BE2C (cell line): ENCODE measurements around the gene WWP2.
"Not testable (repeated sequence)": the region's sequence is repeated elsewhere in the genome, so short reads cannot be mapped to it uniquely, and the experiment has no call there.

Experiments
- DNase-seq: peaks from one replicate; pipeline ENCODE4 v3.0.0-alpha.2; 2020
- H3K27me3 ChIP-seq: fragments of 250-450 bp; sonication (Bioruptor Pico); 2 replicates; pipeline ENCODE4 v1.5.1; 2020; ENCODE audit warnings: mild to moderate bottlenecking
- H3K36me3 ChIP-seq: fragments of 250-450 bp; sonication (Bioruptor Pico); 2 replicates; pipeline ENCODE4 v1.5.1; 2020; ENCODE audit warnings: mild to moderate bottlenecking
- H3K4me1 ChIP-seq: fragments of 250-450 bp; sonication (Bioruptor Pico); 2 replicates; pipeline ENCODE4 v1.5.1; 2020
- H3K4me3 ChIP-seq: 2 replicates; pipeline ENCODE4 v1.5.1; 2011; ENCODE audit warnings: low read depth, low read length
- H3K9me3 ChIP-seq: fragments of 250-450 bp; sonication (Bioruptor Pico); 2 replicates; pipeline ENCODE4 v1.5.1; 2020
- CTCF ChIP-seq: IDR thresholded peaks from 2 replicates; pipeline ENCODE4 v1.5.1; 2012; ENCODE audit warnings: mild to moderate bottlenecking, low read depth, low read length

WWP2 gene

GRCh38 chr16:69727916-69728270 lies 34.2 kb upstream of the WWP2 start:
- Histone ChIP-seq H3K36me3 (no peaks in the 10 kb centered on the region), H3K27me3 (no peaks in the 10 kb centered on the region), H3K4me1 (peaks cover 12% of the 10 kb centered on the region), H3K4me3 (no peak overlapping the region), H3K9me3 (no peaks in the 10 kb centered on the region)
- no peak for DNase-seq
- no peak for TF ChIP-seq CTCF

- not testable (repeated sequence) for H3K27me3 ChIP-seq, DNase-seq, H3K9me3 ChIP-seq, H3K36me3 ChIP-seq, H3K4me3 ChIP-seq
- peaks cover 12% of the 10 kb centered on the region for H3K4me1 ChIP-seq
Measured at GRCh38 chr16:69729030-69729429, 33.1 kb upstream of the WWP2 start.

DNA sequence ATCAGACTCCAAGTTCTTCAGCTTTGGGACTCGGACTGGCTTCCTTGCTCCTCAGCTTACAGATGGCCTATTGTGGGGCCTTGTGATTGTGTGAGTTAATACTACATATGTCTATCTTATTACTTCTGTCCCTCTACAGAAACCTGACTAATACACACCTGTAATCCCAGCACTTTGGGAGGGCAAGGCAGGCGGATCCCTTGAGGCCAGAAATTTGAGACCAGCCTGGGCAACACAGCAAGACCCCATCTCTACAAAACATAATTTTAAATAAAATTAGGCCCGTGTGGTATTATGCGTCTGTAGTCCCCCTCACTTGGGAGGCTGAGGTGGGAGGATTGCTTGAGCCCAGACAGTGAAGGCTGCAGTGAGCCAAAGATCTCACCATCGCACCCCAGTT lies 30.9 kb upstream of the WWP2 start:
- peaks cover 12% of the 10 kb centered on the region for H3K4me1 ChIP-seq
- H3K36me3 ChIP-seq, H3K9me3 ChIP-seq, DNase-seq, H3K4me3 ChIP-seq, H3K27me3 ChIP-seq: not testable (repeated sequence)

GRCh38 chr16:69732101-69732500 lies 30.0 kb upstream of the WWP2 start:
- no peaks in the 10 kb centered on the region for H3K9me3 ChIP-seq
- TF ChIP-seq CTCF, result no peak
- H3K36me3 ChIP-seq, result no peaks in the 10 kb centered on the region
- DNase-seq, result no peak
- peaks cover 8% of the 10 kb centered on the region for H3K4me1 ChIP-seq
- no peak overlapping the region for H3K4me3 ChIP-seq
- H3K27me3 ChIP-seq, result no peaks in the 10 kb centered on the region

DNA sequence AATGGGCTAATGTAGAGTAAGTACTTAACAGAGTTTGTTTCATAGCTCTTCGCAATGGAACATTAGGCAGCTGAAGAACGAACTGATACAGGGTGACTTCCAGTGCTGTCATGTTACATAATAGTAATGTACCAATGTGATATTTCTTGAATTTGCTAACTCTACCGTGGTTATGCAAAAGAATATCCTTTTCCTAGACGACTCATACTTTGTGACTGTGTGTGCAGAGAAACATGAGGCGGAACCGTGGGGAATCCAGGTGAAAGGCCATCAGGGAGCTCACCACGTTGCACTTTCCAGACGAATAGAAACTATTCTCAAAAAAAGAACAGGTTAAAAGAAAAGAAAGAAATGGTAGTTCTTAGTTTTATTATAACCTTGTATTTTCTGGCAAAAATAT lies 20.6 kb upstream of the WWP2 start:
- H3K9me3 ChIP-seq, result no peaks in the 10 kb centered on the region

DNA sequence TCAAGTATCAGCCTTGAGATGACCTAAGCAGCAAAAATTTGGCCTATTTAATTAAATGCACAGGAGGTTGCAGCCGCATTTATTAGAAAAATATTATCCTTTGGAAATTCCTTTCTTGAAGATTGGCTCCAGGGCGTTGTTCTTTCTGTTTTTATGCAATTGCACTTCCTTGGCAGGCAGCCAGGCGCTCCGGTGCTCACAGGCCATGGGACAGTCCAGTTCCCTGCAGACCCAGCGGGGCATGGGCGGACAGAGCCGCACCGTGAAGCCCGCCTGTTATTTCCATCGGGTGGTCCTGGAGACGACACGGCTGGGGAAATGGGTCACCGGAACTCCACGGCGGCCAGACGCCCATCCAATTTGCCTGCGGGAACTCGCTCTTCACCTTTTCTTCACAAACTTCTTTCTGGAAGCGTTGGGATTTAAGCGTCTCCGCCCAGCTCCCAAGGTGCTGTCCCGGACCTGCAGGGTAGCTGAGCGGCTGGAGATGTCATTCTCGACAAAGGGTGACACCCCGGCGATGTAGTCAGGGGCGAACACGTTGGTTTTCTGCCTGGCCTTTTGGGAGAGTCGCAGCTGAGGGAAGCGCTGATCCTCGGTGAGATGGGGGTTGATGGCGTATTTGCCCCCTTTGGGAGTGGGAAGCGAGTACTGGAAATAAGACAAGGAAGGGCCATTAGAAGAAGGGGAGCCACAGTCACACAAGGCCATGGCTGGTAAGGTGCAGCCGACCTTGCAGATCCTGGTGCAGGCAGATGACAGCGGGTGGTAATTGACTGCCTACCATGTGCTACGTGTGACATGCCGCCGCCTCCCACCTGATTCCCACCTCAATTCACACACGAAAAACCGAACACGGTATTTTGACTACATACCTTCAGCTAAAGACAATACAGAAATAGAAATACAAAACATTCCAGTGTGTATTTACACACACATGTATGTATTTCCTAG lies 19.9 kb upstream of the WWP2 start:
- no peaks in the 10 kb centered on the region for H3K9me3 ChIP-seq
- peaks cover 72% of the 10 kb centered on the region for H3K36me3 ChIP-seq
- DNase-seq, result peak; percentile 74
- peaks cover 3% of the 10 kb centered on the region for H3K4me1 ChIP-seq
- H3K4me3 ChIP-seq, result no peak overlapping the region
- no peak for TF ChIP-seq CTCF
- no peaks in the 10 kb centered on the region for H3K27me3 ChIP-seq

More for the DNA sequence above, 20.6 kb upstream of the WWP2 start:
- Histone ChIP-seq H3K27me3 (no peaks in the 10 kb centered on the region), H3K4me1 (peaks cover 3% of the 10 kb centered on the region), H3K4me3 (no peak overlapping the region), H3K36me3 (peaks cover 68% of the 10 kb centered on the region)
- DNase-seq, result no peak
- no peak for TF ChIP-seq CTCF

DNA sequence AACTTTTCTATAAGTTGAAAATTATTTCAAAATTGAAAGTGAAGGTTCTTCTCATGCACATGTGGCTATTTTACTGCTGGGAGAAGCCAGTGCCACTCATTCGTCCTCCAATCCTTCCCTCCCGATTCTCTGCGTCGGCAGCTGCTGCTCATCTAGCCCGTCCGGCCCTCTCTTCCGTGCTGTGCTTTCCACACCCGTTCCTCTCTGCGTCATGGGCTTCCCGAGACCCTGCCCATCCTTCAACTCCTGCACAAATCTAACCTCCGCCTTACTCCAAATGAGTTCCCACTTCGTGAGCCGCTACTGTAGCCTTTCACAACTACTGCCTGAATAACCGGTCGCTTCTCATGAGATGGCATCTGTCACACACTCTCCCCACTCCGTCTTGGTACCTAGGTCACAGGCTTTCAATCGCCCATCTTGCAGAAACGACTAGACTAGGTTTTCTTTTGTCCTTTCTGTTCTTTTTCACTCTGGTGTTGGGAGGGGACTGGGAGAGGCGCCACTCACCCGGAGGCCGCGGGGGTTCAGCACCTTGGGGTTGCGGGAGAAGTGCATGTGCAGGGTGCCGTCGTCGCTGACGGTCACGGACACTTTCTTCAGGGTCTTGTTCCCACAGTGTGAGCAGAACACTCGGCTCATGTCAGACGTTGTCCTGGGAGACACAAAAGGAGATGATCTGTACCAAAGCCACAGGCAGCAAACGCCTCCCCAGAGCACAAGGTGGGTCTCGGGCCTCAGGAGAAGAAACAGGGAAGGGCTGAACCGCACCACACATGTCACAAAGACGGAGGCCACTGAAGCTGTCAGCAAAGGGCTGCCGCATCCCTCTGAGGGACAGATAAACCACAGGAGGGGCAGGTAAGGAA lies 17.5 kb upstream of the WWP2 start:
- DNase-seq, result no peak
- H3K9me3 ChIP-seq, result no peaks in the 10 kb centered on the region
- TF ChIP-seq CTCF, result no peak
- H3K27me3 ChIP-seq, result no peaks in the 10 kb centered on the region
- H3K4me3 ChIP-seq, result no peak overlapping the region
- peaks cover 96% of the 10 kb centered on the region for H3K36me3 ChIP-seq
- H3K4me1 ChIP-seq, result peaks cover 3% of the 10 kb centered on the region
